GM12873 (cell line): ENCODE measurements around the gene SKAP1.

Experiments used
- CTCF ChIP-seq: IDR thresholded peaks from 2 replicates; pipeline ENCODE4 v1.5.1; 2012; ENCODE audit warnings: low read depth, mild to moderate bottlenecking, moderate library complexity, low read length, control low read depth; ENCODE audit not compliant: insufficient read depth; ENCODE audit errors: missing control alignments

The SKAP1 gene

GRCh38 chr17:48123776-48124388 is 306.1 kb downstream of the SKAP1 start:
- TF ChIP-seq CTCF, result no peak

- TF ChIP-seq CTCF, result no peak
These were observed 306.9 kb downstream of the SKAP1 start for GRCh38 chr17:48123111-48123510.

- TF ChIP-seq CTCF, result no peak
These were observed 307.4 kb downstream of the SKAP1 start for GRCh38 chr17:48122665-48123045.

- TF ChIP-seq CTCF, result no peak
These were observed 307.9 kb downstream of the SKAP1 start for GRCh38 chr17:48121923-48122664.

- TF ChIP-seq CTCF, result no peak
These were observed 316.8 kb downstream of the SKAP1 start for GRCh38 chr17:48113201-48113676.

GRCh38 chr17:48111937-48112241 is 318.1 kb downstream of the SKAP1 start:
- no peak for TF ChIP-seq CTCF

- TF ChIP-seq CTCF, result no peak
These were observed 319.3 kb downstream of the SKAP1 start for GRCh38 chr17:48110761-48111160.
